ENCODE results near the gene BMP10. TPM values are rescaled to one million over a fixed set of nuclear protein-coding genes. Genes with fewer than 3 reads are reported as not detected.

BMP10 gene
- total RNA-seq, 2 experiments from 2014 or later = 0.18 TPM; not detected in 1

DNA sequence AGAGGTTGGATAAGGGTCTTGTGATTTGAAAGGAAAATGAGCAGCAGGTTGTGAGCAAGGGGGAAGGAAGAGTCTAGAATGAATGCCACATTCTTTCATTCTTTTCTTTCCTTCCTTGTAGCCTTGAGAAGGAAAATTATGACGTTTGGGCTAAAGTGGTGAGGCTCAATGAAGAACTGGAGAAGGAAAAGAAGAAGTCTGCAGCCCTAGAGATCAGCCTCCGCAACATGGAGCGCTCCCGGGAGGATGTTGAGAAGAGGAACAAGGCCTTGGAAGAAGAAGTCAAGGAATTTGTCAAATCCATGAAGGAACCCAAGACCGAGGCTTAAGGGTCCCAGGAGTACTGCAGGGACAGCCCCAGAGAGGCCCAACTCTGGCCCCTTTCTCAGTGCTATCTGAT is 45.3 kb downstream of the BMP10 start:
- Mint-ChIP-seq H3K4me1 (peaks cover 41% of the 10 kb centered on the region), H3K27me3 (no peaks in the 10 kb centered on the region), H3K36me3 (ENCODE audit: low read depth) (peaks cover 77% of the 10 kb centered on the region), H3K4me3 (no peak overlapping the region), H3K27ac (peak overlapping the region; percentile 24), H3K9me3 (no peaks in the 10 kb centered on the region)
- ChIA-PET CTCF (no interaction called here), POLR2A (no interaction called here)
- no peak for DNase-seq

DNA sequence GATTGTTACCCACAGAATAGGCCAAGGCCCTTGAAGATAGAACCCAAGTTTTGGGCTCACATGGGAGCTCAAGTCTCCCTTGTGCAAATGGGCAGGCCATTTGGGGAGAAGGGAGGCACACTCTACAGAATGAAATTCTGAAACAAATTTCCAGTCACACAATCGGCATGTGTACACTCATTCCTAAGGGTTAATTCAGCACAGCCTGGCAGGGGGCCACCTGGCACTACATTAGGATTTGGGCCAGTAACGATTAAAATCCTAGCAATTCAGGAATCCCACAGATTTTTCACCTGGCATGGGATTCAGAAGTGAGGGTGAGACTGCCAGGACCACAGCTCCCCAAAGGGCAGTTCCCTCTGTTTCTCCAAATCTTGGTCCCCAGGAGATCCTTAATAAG is 46.4 kb downstream of the BMP10 start:
- ChIA-PET POLR2A (interaction anchor here (1.4 kb wide), 1 partner anchor 59 kb away, joined by 3 read pairs; no protein-coding TSS in a partner anchor), CTCF (interaction anchor here (0.7 kb wide), 1 partner anchor 80 kb away, joined by 3 read pairs; no protein-coding TSS in a partner anchor)
- H3K36me3 Mint-ChIP-seq (ENCODE audit: low read depth) = peaks cover 85% of the 10 kb centered on the region
- DNase-seq = no peak
- H3K27me3 Mint-ChIP-seq = no peaks in the 10 kb centered on the region
- H3K4me1 Mint-ChIP-seq = peaks cover 33% of the 10 kb centered on the region
- H3K27ac Mint-ChIP-seq = no peak overlapping the region
- H3K9me3 Mint-ChIP-seq = no peaks in the 10 kb centered on the region
- H3K4me3 Mint-ChIP-seq = no peak overlapping the region

DNA sequence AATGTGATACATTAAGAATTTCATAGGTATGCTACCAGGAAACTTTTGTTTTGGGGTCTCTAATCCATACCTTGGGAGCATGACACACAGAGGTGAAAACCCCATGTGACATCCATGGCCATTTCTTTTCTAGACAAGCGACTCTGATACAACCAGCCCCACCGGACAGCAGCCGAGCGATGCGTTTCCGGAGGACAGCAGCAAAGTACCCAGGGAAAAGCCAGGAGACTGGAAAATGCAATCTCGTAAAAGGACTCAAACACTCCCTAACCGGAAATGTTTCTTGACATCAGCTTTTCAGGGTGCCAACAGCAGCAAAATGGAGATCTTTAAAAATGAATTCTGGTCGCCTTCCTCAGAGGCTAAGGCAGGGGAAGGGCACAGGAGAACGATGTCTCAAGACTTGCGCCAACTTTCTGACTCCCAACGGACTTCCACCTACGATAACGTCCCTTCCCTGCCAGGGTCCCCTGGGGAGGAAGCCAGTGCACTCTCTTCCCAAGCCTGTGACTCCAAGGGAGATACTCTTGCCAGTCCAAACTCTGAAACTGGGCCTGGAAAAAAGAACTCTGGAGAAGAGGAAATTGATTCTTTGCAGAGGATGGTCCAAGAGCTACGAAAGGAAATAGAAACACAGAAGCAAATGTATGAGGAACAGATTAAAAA is 48.9 kb downstream of the BMP10 start:
- no peaks in the 10 kb centered on the region for H3K9me3 Mint-ChIP-seq
- H3K27me3 Mint-ChIP-seq = no peaks in the 10 kb centered on the region
- ChIA-PET POLR2A (interaction anchor here (0.7 kb wide), 1 partner anchor 355 kb away, joined by 3 read pairs; the partner anchor contains the start of genes APLF and FBXO48), CTCF (no interaction called here)
- peaks cover 10% of the 10 kb centered on the region for H3K4me1 Mint-ChIP-seq
- no peak for DNase-seq
- H3K27ac Mint-ChIP-seq = no peak overlapping the region
- peaks cover 86% of the 10 kb centered on the region for H3K36me3 Mint-ChIP-seq (ENCODE audit: low read depth)
- no peak overlapping the region for H3K4me3 Mint-ChIP-seq

DNA sequence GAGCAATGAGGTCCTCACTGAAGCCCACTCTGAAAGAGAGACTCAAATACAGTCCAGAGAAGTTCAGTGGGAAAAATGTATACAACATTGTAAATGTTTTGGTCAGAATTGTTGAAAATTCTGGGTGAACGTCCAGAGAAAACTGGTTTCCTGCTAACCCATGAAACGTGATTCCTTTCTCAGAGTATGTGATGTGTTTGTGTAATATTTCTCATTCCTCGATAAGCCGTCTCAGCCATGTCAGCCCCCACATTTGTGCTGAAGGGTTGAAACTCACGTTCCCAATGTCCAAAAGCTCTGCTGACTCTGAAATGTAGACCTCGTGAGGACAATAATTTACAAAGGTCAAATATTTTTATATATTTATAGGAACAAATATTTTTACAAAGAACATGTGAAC is 51.6 kb downstream of the BMP10 start:
- H3K4me3 Mint-ChIP-seq = no peak overlapping the region

DNA sequence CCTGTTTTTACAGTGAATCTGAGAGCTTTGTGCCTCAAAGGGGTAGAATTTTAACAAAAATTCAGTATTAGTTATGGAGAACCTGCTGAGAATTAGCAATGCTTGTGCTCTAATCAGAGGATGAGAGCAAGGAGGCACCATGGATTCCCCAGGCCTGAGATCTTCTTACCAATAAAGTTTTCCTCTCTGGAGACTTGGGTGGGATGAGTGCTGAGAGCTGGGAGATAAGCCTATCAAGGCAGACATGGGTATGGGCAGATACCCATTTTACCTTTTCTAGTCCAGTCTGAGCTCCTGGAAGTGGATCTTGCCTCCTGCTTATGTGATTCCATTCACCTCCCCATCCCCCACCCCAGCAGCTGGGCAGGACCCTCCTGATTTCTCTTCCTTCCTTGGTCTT is 53.9 kb downstream of the BMP10 start:
- peaks cover 87% of the 10 kb centered on the region for H3K36me3 Mint-ChIP-seq (ENCODE audit: low read depth)
- peaks cover 4% of the 10 kb centered on the region for H3K4me1 Mint-ChIP-seq
- CTCF ChIA-PET = interaction anchor here (2.0 to 2.1 kb wide), 2 partner anchors 12 to 66 kb away, joined by 5 to 6 read pairs; no protein-coding TSS in a partner anchor
- no peak for DNase-seq
- peak overlapping the region; percentile 42 for H3K27ac Mint-ChIP-seq
- H3K4me3 Mint-ChIP-seq = no peak overlapping the region
- POLR2A ChIA-PET = interaction anchor here (1.1 to 1.8 kb wide), 2 partner anchors 12 to 49 kb away, joined by 4 to 5 read pairs; no protein-coding TSS in a partner anchor
- H3K27me3 Mint-ChIP-seq = no peaks in the 10 kb centered on the region
- H3K9me3 Mint-ChIP-seq = no peaks in the 10 kb centered on the region

More for the DNA sequence above, 51.6 kb downstream of the BMP10 start:
- peak overlapping the region; percentile 6 for H3K27ac Mint-ChIP-seq
- H3K9me3 Mint-ChIP-seq = no peaks in the 10 kb centered on the region
- POLR2A ChIA-PET = interaction anchor here (1.2 kb wide), 1 partner anchor 10 kb away, joined by 3 read pairs; no protein-coding TSS in a partner anchor
- peaks cover 4% of the 10 kb centered on the region for H3K4me1 Mint-ChIP-seq
- no peak for DNase-seq
- CTCF ChIA-PET = interaction anchor here (0.8 to 2.1 kb wide), 2 partner anchors 10 to 106 kb away, joined by 3 to 5 read pairs; no protein-coding TSS in a partner anchor
- H3K36me3 Mint-ChIP-seq (ENCODE audit: low read depth) = peaks cover 89% of the 10 kb centered on the region
- no peaks in the 10 kb centered on the region for H3K27me3 Mint-ChIP-seq

Other genes with a start within 250 kb of the BMP10 start
- not detected for gene PROKR1, start 227.8 kb downstream of the BMP10 start, total RNA-seq
- gene ARHGAP25, start 136.6 kb downstream of the BMP10 start, total RNA-seq = 100 to 1,000 TPM; 128 to 132 TPM
- not detected for gene GKN2, start 81.5 kb upstream of the BMP10 start, total RNA-seq
- not detected for gene GKN1, start 103.2 kb upstream of the BMP10 start, total RNA-seq
- gene ANTXR1, start 141.8 kb upstream of the BMP10 start, total RNA-seq = not detected